Gastrocnemius medialis (tissue), 4 donors: ENCODE data around the gene NAPEPLD.

ENCODE experiments used
- POLR2A ChIP-seq, 2 donors: fragments of 450-650 bp; IDR thresholded peaks; one replicate each; pipeline ENCODE4 v1.6.1; 2017; ENCODE audit warnings: antibody characterized with exemption in 2 of 2, mild to moderate bottlenecking in 2 of 2, moderate library complexity in 2 of 2
- TF ChIP-seq, protein P1 (sequence below), 5 experiments: fragments of 450-650 bp in 3 of 5; fragments of 200-600 bp in 2 of 5; sonication (generic) in 2 of 5; IDR thresholded peaks in 4 of 5; conservative IDR thresholded peaks in 1 of 5; 1 replicate in 4 of 5; 2 replicates in 1 of 5; pipeline ENCODE4 v1.5.1; 2016 to 2019; ENCODE audit warnings: antibody characterized with exemption in 5 of 5, mild to moderate bottlenecking in 3 of 5, moderate library complexity in 3 of 5

DNA sequence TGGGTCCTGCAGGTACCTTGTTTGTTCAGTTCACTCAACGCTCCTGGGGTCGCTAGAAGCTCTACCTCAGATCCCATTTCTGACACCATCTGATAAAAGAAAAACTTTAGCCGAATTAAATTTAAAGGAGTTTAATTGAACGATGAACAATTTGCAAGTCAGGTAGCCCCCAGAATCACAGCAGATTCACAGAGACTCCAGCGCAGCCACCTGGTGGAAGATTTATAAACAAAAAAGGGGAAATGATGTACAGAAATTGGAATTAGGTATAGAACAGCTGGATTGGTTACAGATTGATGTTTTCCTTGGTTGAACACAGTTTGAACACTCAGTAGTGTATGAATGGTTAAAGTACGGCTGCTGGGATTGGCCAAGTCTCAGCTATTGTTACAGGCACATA lies 97.4 kb downstream of the NAPEPLD start:
- TF ChIP-seq, protein P1, sequence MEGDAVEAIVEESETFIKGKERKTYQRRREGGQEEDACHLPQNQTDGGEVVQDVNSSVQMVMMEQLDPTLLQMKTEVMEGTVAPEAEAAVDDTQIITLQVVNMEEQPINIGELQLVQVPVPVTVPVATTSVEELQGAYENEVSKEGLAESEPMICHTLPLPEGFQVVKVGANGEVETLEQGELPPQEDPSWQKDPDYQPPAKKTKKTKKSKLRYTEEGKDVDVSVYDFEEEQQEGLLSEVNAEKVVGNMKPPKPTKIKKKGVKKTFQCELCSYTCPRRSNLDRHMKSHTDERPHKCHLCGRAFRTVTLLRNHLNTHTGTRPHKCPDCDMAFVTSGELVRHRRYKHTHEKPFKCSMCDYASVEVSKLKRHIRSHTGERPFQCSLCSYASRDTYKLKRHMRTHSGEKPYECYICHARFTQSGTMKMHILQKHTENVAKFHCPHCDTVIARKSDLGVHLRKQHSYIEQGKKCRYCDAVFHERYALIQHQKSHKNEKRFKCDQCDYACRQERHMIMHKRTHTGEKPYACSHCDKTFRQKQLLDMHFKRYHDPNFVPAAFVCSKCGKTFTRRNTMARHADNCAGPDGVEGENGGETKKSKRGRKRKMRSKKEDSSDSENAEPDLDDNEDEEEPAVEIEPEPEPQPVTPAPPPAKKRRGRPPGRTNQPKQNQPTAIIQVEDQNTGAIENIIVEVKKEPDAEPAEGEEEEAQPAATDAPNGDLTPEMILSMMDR (IDR thresholded peaks at IDR 0.05 in 4 of 5, conservative IDR thresholded peaks at IDR 0.05 in 1 of 5) = no peak
- no peak for TF ChIP-seq POLR2A (IDR thresholded peaks at IDR 0.05)
